Measurements from ENCODE around the gene PDE4D. TPM values are rescaled to one million over a fixed set of nuclear protein-coding genes. Genes with fewer than 3 reads are reported as not detected.

The PDE4D gene
- total and polyA plus RNA-seq, 3 experiments from 2014 or later: 5.6 to 18.3 (median 17.7) TPM

- ChIA-PET CTCF (interaction anchor here (1.5 kb wide), 1 partner anchor 9 kb away, joined by 3 read pairs; no protein-coding TSS in a partner anchor), POLR2A (no interaction called here)
- peaks cover 18 to 49% of the 10 kb centered on the region in 2 donors for H3K27me3 Mint-ChIP-seq
- no peak overlapping the region for H3K27ac ChIP-seq (ENCODE audit: low read depth, low read length)
- no peaks in the 10 kb centered on the region for H3K4me1 ChIP-seq (ENCODE audit: insufficient read depth, low read length)
- peaks cover 4% of the 10 kb centered on the region for H3K27me3 ChIP-seq (ENCODE audit: insufficient read depth, low read length, poor library complexity, severe bottlenecking)
- H3K9me3 ChIP-seq (ENCODE audit: low read length): no peaks in the 10 kb centered on the region
- H3K4me3 Mint-ChIP-seq: no peak overlapping the region
- H3K9me3 Mint-ChIP-seq: no peaks in the 10 kb centered on the region
- H3K27ac Mint-ChIP-seq: no peak overlapping the region
- H3K36me3 Mint-ChIP-seq: no peaks in the 10 kb centered on the region
- H3K36me3 ChIP-seq (ENCODE audit: insufficient read depth, low read length): no peaks in the 10 kb centered on the region
- peaks cover 7 to 14% (median 11%) of the 10 kb centered on the region in 3 donors for H3K4me1 Mint-ChIP-seq
- H3K4me3 ChIP-seq (ENCODE audit: low read length): no peak overlapping the region
- no peak for DNase-seq
These were observed 124.5 kb downstream of the PDE4D start for GRCh38 chr5:59769041-59769360.

GRCh38 chr5:59768152-59769040 lies 125.1 kb downstream of the PDE4D start:
- no peaks in the 10 kb centered on the region for H3K9me3 Mint-ChIP-seq
- no peak for DNase-seq
- peak overlapping the region in 2 of 7 donors; percentile 4 to 34 for H3K4me3 Mint-ChIP-seq
- ChIA-PET CTCF (interaction anchor here (1.5 kb wide), 1 partner anchor 10 kb away, joined by 3 read pairs; no protein-coding TSS in a partner anchor), POLR2A (no interaction called here)
- H3K36me3 ChIP-seq (ENCODE audit: insufficient read depth, low read length): no peaks in the 10 kb centered on the region
- H3K36me3 Mint-ChIP-seq: no peaks in the 10 kb centered on the region
- peaks cover 4% of the 10 kb centered on the region for H3K27me3 ChIP-seq (ENCODE audit: insufficient read depth, low read length, poor library complexity, severe bottlenecking)
- H3K27ac Mint-ChIP-seq: peak overlapping the region in 1 of 8 donors; percentile 31
- H3K4me1 ChIP-seq (ENCODE audit: insufficient read depth, low read length): no peaks in the 10 kb centered on the region
- peaks cover 7 to 14% (median 11%) of the 10 kb centered on the region in 3 donors for H3K4me1 Mint-ChIP-seq
- H3K27me3 Mint-ChIP-seq: peaks cover 18 to 49% of the 10 kb centered on the region in 2 donors
- peak overlapping the region; percentile 9 for H3K4me3 ChIP-seq (ENCODE audit: low read length)
- no peaks in the 10 kb centered on the region for H3K9me3 ChIP-seq (ENCODE audit: low read length)
- H3K27ac ChIP-seq (ENCODE audit: low read depth, low read length): no peak overlapping the region

- Mint-ChIP-seq H3K36me3 (no peaks in the 10 kb centered on the region), H3K27me3 (peaks cover 18 to 49% of the 10 kb centered on the region in 2 donors), H3K4me3 (no peak overlapping the region), H3K4me1 (peaks cover 7 to 14% (median 11%) of the 10 kb centered on the region in 3 donors), H3K27ac (peak overlapping the region in 1 of 8 donors; percentile 31), H3K9me3 (no peaks in the 10 kb centered on the region)
- POLR2A ChIA-PET: no interaction called here
- Histone ChIP-seq H3K4me1 (ENCODE audit: insufficient read depth, low read length) (no peaks in the 10 kb centered on the region), H3K27ac (ENCODE audit: low read depth, low read length) (no peak overlapping the region), H3K27me3 (ENCODE audit: insufficient read depth, low read length, poor library complexity, severe bottlenecking) (peaks cover 4% of the 10 kb centered on the region), H3K36me3 (ENCODE audit: insufficient read depth, low read length) (no peaks in the 10 kb centered on the region), H3K4me3 (ENCODE audit: low read length) (no peak overlapping the region), H3K9me3 (ENCODE audit: low read length) (no peaks in the 10 kb centered on the region)
- CTCF ChIA-PET: no interaction called here
- no peak for DNase-seq
These were observed 125.8 kb downstream of the PDE4D start for GRCh38 chr5:59767681-59768151.

- ChIA-PET CTCF (no interaction called here), POLR2A (no interaction called here)
- H3K27me3 ChIP-seq (ENCODE audit: insufficient read depth, low read length, poor library complexity, severe bottlenecking): peaks cover 4% of the 10 kb centered on the region
- Mint-ChIP-seq H3K4me3 (no peak overlapping the region), H3K27me3 (peaks cover 18 to 49% of the 10 kb centered on the region in 2 donors), H3K9me3 (no peaks in the 10 kb centered on the region), H3K4me1 (peaks cover 7 to 14% (median 11%) of the 10 kb centered on the region in 3 donors), H3K36me3 (no peaks in the 10 kb centered on the region), H3K27ac (no peak overlapping the region)
- H3K4me1 ChIP-seq (ENCODE audit: insufficient read depth, low read length): no peaks in the 10 kb centered on the region
- no peak for DNase-seq
- H3K36me3 ChIP-seq (ENCODE audit: insufficient read depth, low read length): no peaks in the 10 kb centered on the region
- H3K9me3 ChIP-seq (ENCODE audit: low read length): no peaks in the 10 kb centered on the region
- no peak overlapping the region for H3K4me3 ChIP-seq (ENCODE audit: low read length)
- no peak overlapping the region for H3K27ac ChIP-seq (ENCODE audit: low read depth, low read length)
These were observed 126.3 kb downstream of the PDE4D start for GRCh38 chr5:59767211-59767605.

- no peak overlapping the region for H3K4me3 ChIP-seq (ENCODE audit: low read length)
- CTCF ChIA-PET: no interaction called here
- H3K9me3 ChIP-seq (ENCODE audit: low read length): no peaks in the 10 kb centered on the region
- peaks cover 4% of the 10 kb centered on the region for H3K27me3 ChIP-seq (ENCODE audit: insufficient read depth, low read length, poor library complexity, severe bottlenecking)
- H3K4me3 Mint-ChIP-seq: no peak overlapping the region
- H3K4me1 Mint-ChIP-seq: peaks cover 7 to 14% (median 11%) of the 10 kb centered on the region in 3 donors
- no peaks in the 10 kb centered on the region for H3K36me3 ChIP-seq (ENCODE audit: insufficient read depth, low read length)
- H3K36me3 Mint-ChIP-seq: no peaks in the 10 kb centered on the region
- POLR2A ChIA-PET: no interaction called here
- H3K27me3 Mint-ChIP-seq: peaks cover 18 to 49% of the 10 kb centered on the region in 2 donors
- no peak overlapping the region for H3K27ac Mint-ChIP-seq
- no peaks in the 10 kb centered on the region for H3K4me1 ChIP-seq (ENCODE audit: insufficient read depth, low read length)
- no peak for DNase-seq
- no peaks in the 10 kb centered on the region for H3K9me3 Mint-ChIP-seq
- no peak overlapping the region for H3K27ac ChIP-seq (ENCODE audit: low read depth, low read length)
These were observed 126.9 kb downstream of the PDE4D start for GRCh38 chr5:59766427-59767210.

GRCh38 chr5:59765446-59765845 lies 128.1 kb downstream of the PDE4D start:
- H3K27me3 ChIP-seq (ENCODE audit: insufficient read depth, low read length, poor library complexity, severe bottlenecking): peaks cover 4% of the 10 kb centered on the region
- no peak overlapping the region for H3K27ac ChIP-seq (ENCODE audit: low read depth, low read length)
- Mint-ChIP-seq H3K36me3 (no peaks in the 10 kb centered on the region), H3K27me3 (peaks cover 17 to 46% of the 10 kb centered on the region in 2 donors), H3K9me3 (no peaks in the 10 kb centered on the region), H3K4me1 (peaks cover 7 to 14% (median 11%) of the 10 kb centered on the region in 3 donors), H3K27ac (no peak overlapping the region), H3K4me3 (no peak overlapping the region)
- no peak for DNase-seq
- no peaks in the 10 kb centered on the region for H3K4me1 ChIP-seq (ENCODE audit: insufficient read depth, low read length)
- no peak overlapping the region for H3K4me3 ChIP-seq (ENCODE audit: low read length)
- ChIA-PET CTCF (no interaction called here), POLR2A (no interaction called here)
- no peaks in the 10 kb centered on the region for H3K9me3 ChIP-seq (ENCODE audit: low read length)
- H3K36me3 ChIP-seq (ENCODE audit: insufficient read depth, low read length): no peaks in the 10 kb centered on the region

GRCh38 chr5:59764361-59764760 lies 129.2 kb downstream of the PDE4D start:
- POLR2A ChIA-PET: no interaction called here
- H3K4me3 ChIP-seq (ENCODE audit: low read length): no peak overlapping the region
- H3K27me3 Mint-ChIP-seq: peaks cover 14 to 35% of the 10 kb centered on the region in 2 donors
- no peaks in the 10 kb centered on the region for H3K4me1 ChIP-seq (ENCODE audit: insufficient read depth, low read length)
- H3K9me3 ChIP-seq (ENCODE audit: low read length): no peaks in the 10 kb centered on the region
- H3K4me3 Mint-ChIP-seq: no peak overlapping the region
- H3K36me3 ChIP-seq (ENCODE audit: insufficient read depth, low read length): no peaks in the 10 kb centered on the region
- CTCF ChIA-PET: no interaction called here
- no peaks in the 10 kb centered on the region for H3K9me3 Mint-ChIP-seq
- no peaks in the 10 kb centered on the region for H3K36me3 Mint-ChIP-seq
- H3K4me1 Mint-ChIP-seq: peaks cover 7 to 14% (median 11%) of the 10 kb centered on the region in 3 donors
- no peak for DNase-seq
- H3K27me3 ChIP-seq (ENCODE audit: insufficient read depth, low read length, poor library complexity, severe bottlenecking): peaks cover 4% of the 10 kb centered on the region
- H3K27ac Mint-ChIP-seq: no peak overlapping the region
- H3K27ac ChIP-seq (ENCODE audit: low read depth, low read length): no peak overlapping the region

GRCh38 chr5:59763541-59763940 lies 130.0 kb downstream of the PDE4D start:
- Histone ChIP-seq H3K4me1 (ENCODE audit: insufficient read depth, low read length) (no peaks in the 10 kb centered on the region), H3K9me3 (ENCODE audit: low read length) (no peaks in the 10 kb centered on the region), H3K27ac (ENCODE audit: low read depth, low read length) (no peak overlapping the region), H3K27me3 (ENCODE audit: insufficient read depth, low read length, poor library complexity, severe bottlenecking) (peaks cover 4% of the 10 kb centered on the region), H3K4me3 (ENCODE audit: low read length) (no peak overlapping the region), H3K36me3 (ENCODE audit: insufficient read depth, low read length) (no peaks in the 10 kb centered on the region)
- Mint-ChIP-seq H3K27me3 (peaks cover 14 to 28% of the 10 kb centered on the region in 2 donors), H3K4me3 (no peak overlapping the region), H3K36me3 (no peaks in the 10 kb centered on the region), H3K9me3 (no peaks in the 10 kb centered on the region), H3K4me1 (peaks cover 3 to 7% (median 7%) of the 10 kb centered on the region in 3 donors), H3K27ac (no peak overlapping the region)
- no peak for DNase-seq
- POLR2A ChIA-PET: no interaction called here
- CTCF ChIA-PET: no interaction called here
